ENCODE measurements around the gene PLEK. TPM values are rescaled to one million over a fixed set of nuclear protein-coding genes. Genes with fewer than 3 reads are reported as not detected.

Gene PLEK
- total and polyA plus RNA-seq, 2 of the 13 experiments (the other 11 are each of a cell fraction or from before 2014, with no cell fraction given): not detected

DNA sequence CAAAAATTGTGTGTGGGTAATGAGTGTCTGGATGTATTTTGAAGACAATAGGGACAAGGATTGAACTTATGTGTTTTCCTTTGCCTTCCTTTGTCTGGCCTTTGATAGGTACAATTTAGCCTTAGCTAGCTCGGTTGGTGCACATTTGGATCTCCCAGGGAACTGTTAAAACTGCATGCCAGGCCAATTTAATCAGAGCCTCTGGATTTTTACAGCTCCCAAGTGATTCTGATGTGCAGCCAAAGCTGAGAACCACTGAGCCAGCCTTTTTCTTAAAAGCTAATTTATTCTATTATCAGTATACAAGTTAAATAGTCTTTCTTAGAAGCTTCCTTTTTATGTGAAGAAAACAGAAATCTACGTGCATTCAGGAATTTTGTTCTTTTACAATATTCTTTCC, 25.0 kb downstream of the PLEK start:
- H3K9me3 ChIP-seq (ENCODE audit: low read length): no peaks in the 10 kb centered on the region
- H3K9ac ChIP-seq (ENCODE audit: insufficient read depth, low read depth, low read length): no peak overlapping the region
- H3K79me2 ChIP-seq (ENCODE audit: insufficient read depth, low read length): no peaks in the 10 kb centered on the region
- no peaks in the 10 kb centered on the region for H3K36me3 ChIP-seq (replicated peaks in 1 of 2; ENCODE audit: control insufficient read depth in 1 of 2, insufficient read depth in 2 of 2, low read length in 2 of 2)
- ATAC-seq: no peak
- 0 out of 5 replicates have a peak, but pooled peaks cover 0 to 5% of the 10 kb centered on the region in 2 experiments for H3K27me3 ChIP-seq (ENCODE audit: control insufficient read depth in 1 of 2, insufficient read depth in 2 of 2, low read length in 2 of 2)
- 1% methylated on average over 2 of the region's 2 CpGs for WGBS (ENCODE audit: low lambda C conversion rate)
- intact Hi-C loops (cut with micrococcal nuclease; ENCODE audit: unreplicated experiment) (no loop called here), in situ Hi-C loops (cut with HindIII; ENCODE audit: extremely low pct_ligation_motif_present, low pct_unique_long_range_greater_than_20kb) (no loop called here)
- H4K20me1 ChIP-seq (ENCODE audit: insufficient read depth, low read length): no peaks in the 10 kb centered on the region
- DNase-seq (ENCODE audit: low spot score): no peak
- no peak for FAIRE-seq
- 0 out of 2 replicates have a peak, but pooled peaks cover 5% of the 10 kb centered on the region for H3K4me1 ChIP-seq (ENCODE audit: insufficient read depth, low read length)
- no peak overlapping the region for H3K4me3 ChIP-seq (replicated peaks in 1 of 3; ENCODE audit: insufficient read depth in 1 of 3, low read depth in 2 of 3, low read length in 3 of 3)
- TF ChIP-seq SP140L (CRISPR knock-in tag; IDR thresholded peaks at IDR 0.05; ENCODE audit: borderline replicate concordance) (no peak), ATF7 (IDR thresholded peaks at IDR 0.05) (no peak), ATF7 (CRISPR knock-in tag; IDR thresholded peaks at IDR 0.05) (no peak), ZNF138 (CRISPR knock-in tag; IDR thresholded peaks at IDR 0.05; ENCODE audit: low read depth) (no peak), RFXAP (CRISPR knock-in tag; IDR thresholded peaks at IDR 0.05; ENCODE audit: borderline replicate concordance) (no peak), HMG20B (CRISPR knock-in tag; conservative IDR thresholded peaks at IDR 0.05) (no peak), NFE2L2 (IDR thresholded peaks at IDR 0.05; ENCODE audit: low read length) (no peak), CBX1 (IDR thresholded peaks at IDR 0.05; ENCODE audit: low read depth) (no peak), ZNF816 (CRISPR knock-in tag; IDR thresholded peaks at IDR 0.05; ENCODE audit: borderline replicate concordance) (no peak), SMC3 (IDR thresholded peaks at IDR 0.05; ENCODE audit: low read length) (no peak), ZC3H4 (CRISPR knock-in tag; IDR thresholded peaks at IDR 0.05; ENCODE audit: borderline replicate concordance) (no peak), ZSCAN29 (CRISPR knock-in tag; conservative IDR thresholded peaks at IDR 0.05) (no peak), CEBPB (IDR thresholded peaks at IDR 0.05; ENCODE audit: borderline replicate concordance, low read depth, low read length) (no peak), NR2F2 (IDR thresholded peaks at IDR 0.05; ENCODE audit: borderline replicate concordance, low read depth) (no peak), ZIK1 (CRISPR knock-in tag; IDR thresholded peaks at IDR 0.05; ENCODE audit: borderline replicate concordance, low read depth) (no peak), MTF2 (CRISPR knock-in tag; IDR thresholded peaks at IDR 0.05; ENCODE audit: borderline replicate concordance) (no peak), ERF (CRISPR knock-in tag; IDR thresholded peaks at IDR 0.05) (no peak), PITX1 (CRISPR knock-in tag; IDR thresholded peaks at IDR 0.05) (no peak)
- TF ChIP-seq, protein P1, sequence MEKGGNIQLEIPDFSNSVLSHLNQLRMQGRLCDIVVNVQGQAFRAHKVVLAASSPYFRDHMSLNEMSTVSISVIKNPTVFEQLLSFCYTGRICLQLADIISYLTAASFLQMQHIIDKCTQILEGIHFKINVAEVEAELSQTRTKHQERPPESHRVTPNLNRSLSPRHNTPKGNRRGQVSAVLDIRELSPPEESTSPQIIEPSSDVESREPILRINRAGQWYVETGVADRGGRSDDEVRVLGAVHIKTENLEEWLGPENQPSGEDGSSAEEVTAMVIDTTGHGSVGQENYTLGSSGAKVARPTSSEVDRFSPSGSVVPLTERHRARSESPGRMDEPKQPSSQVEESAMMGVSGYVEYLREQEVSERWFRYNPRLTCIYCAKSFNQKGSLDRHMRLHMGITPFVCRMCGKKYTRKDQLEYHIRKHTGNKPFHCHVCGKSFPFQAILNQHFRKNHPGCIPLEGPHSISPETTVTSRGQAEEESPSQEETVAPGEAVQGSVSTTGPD (CRISPR knock-in tag; IDR thresholded peaks at IDR 0.05): no peak
- TF ChIP-seq, protein P2, sequence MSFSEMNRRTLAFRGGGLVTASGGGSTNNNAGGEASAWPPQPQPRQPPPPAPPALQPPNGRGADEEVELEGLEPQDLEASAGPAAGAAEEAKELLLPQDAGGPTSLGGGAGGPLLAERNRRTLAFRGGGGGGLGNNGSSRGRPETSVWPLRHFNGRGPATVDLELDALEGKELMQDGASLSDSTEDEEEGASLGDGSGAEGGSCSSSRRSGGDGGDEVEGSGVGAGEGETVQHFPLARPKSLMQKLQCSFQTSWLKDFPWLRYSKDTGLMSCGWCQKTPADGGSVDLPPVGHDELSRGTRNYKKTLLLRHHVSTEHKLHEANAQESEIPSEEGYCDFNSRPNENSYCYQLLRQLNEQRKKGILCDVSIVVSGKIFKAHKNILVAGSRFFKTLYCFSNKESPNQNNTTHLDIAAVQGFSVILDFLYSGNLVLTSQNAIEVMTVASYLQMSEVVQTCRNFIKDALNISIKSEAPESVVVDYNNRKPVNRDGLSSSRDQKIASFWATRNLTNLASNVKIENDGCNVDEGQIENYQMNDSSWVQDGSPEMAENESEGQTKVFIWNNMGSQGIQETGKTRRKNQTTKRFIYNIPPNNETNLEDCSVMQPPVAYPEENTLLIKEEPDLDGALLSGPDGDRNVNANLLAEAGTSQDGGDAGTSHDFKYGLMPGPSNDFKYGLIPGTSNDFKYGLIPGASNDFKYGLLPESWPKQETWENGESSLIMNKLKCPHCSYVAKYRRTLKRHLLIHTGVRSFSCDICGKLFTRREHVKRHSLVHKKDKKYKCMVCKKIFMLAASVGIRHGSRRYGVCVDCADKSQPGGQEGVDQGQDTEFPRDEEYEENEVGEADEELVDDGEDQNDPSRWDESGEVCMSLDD (CRISPR knock-in tag; IDR thresholded peaks at IDR 0.05; ENCODE audit: borderline replicate concordance): no peak
- no peak overlapping the region for H2AFZ ChIP-seq (ENCODE audit: low read length)
- no peak overlapping the region for H3K27ac ChIP-seq (ENCODE audit: extremely low read length, insufficient read depth, low read length)
- no peak overlapping the region for H3K4me2 ChIP-seq (ENCODE audit: low read depth, low read length)
- no TSS peak for BruUV-seq (replicated peaks)
- ChIA-PET POLR2A (no interaction called here), CTCF (ENCODE audit: low intra/inter-chr PET ratio, low total read pairs) (no interaction called here)

All from HepG2 (cell line).